Measurements from ENCODE around the gene ELP5. TPM values are rescaled to one million over a fixed set of nuclear protein-coding genes. Genes with fewer than 3 reads are reported as not detected.

Gene ELP5
- total and polyA plus RNA-seq, 7 donors: 28.4 to 70.9 (median 34.3) TPM

DNA sequence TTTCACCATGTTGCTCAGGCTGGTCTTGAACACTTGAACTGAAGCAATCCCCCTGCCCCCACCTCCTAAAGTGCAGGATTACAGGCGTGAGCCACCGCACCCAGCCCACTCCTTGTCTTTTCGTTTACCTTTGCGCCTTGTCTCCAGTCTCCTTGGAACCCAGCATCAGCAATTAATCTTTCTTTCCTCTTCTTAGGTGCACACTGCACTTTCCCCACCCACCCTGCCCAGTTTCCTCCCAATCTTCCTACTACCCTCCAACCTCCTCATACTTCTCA lies 11.7 kb downstream of the ELP5 start:
- TF ChIP-seq, protein P1, sequence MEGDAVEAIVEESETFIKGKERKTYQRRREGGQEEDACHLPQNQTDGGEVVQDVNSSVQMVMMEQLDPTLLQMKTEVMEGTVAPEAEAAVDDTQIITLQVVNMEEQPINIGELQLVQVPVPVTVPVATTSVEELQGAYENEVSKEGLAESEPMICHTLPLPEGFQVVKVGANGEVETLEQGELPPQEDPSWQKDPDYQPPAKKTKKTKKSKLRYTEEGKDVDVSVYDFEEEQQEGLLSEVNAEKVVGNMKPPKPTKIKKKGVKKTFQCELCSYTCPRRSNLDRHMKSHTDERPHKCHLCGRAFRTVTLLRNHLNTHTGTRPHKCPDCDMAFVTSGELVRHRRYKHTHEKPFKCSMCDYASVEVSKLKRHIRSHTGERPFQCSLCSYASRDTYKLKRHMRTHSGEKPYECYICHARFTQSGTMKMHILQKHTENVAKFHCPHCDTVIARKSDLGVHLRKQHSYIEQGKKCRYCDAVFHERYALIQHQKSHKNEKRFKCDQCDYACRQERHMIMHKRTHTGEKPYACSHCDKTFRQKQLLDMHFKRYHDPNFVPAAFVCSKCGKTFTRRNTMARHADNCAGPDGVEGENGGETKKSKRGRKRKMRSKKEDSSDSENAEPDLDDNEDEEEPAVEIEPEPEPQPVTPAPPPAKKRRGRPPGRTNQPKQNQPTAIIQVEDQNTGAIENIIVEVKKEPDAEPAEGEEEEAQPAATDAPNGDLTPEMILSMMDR (IDR thresholded peaks at IDR 0.05): no peak
- TF ChIP-seq EP300 (IDR thresholded peaks at IDR 0.05): no peak
- no peak for TF ChIP-seq POLR2AphosphoS5 (IDR thresholded peaks at IDR 0.05)
- no peak for TF ChIP-seq POLR2A (IDR thresholded peaks at IDR 0.05)
- WGBS, 2 donors: 10 to 37% methylated on average over 4 of the region's 4 CpGs
- Histone ChIP-seq H3K4me1 (peaks cover 0 to 34% (median 25%) of the 10 kb centered on the region in 4 donors), H3K4me3 (peak overlapping the region in 1 of 4 donors; percentile 23), H3K9me3 (no peaks in the 10 kb centered on the region), H3K27me3 (peaks cover 28 to 66% (median 55%) of the 10 kb centered on the region in 3 donors), H3K27ac (no peak overlapping the region), H3K36me3 (peaks cover 0 to 12% (median 4%) of the 10 kb centered on the region in 4 donors)
- no peak for DNase-seq
- intact Hi-C loops (cut with DNase I): loop anchor here (5.0 kb wide), 2 partner anchors 39 to 79 kb away; no protein-coding TSS in a partner anchor

DNA sequence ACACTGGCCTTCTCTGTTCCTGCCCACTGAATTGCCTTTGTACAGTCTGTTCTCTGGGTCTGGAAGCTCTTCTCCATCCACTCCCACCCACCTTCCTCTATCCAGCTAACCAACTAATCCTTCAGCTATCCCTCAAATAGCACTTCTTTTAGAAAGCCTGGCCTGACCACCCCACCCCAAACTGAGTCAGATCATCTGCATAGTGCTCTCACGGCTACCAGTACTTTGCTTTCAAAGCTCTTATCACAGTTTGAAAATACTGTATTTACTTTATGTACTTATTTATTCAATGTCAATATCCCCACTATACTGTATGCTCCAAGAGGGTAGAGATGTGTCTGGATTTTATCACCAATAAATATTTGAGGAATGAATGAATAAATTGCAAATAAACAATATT lies 14.8 kb downstream of the ELP5 start:
- TF ChIP-seq, protein P1 (IDR thresholded peaks at IDR 0.05): no peak
- TF ChIP-seq POLR2A (IDR thresholded peaks at IDR 0.05) (no peak), EP300 (IDR thresholded peaks at IDR 0.05) (no peak)
- Histone ChIP-seq H3K27me3 (peaks cover 15 to 52% (median 39%) of the 10 kb centered on the region in 3 donors), H3K27ac (no peak overlapping the region), H3K4me1 (peaks cover 0 to 18% (median 13%) of the 10 kb centered on the region in 4 donors), H3K36me3 (no peaks in the 10 kb centered on the region), H3K4me3 (no peak overlapping the region), H3K9me3 (no peaks in the 10 kb centered on the region)
- WGBS, 2 donors: 20 to 51% methylated on average over 1 of the region's 1 CpG
- DNase-seq: no peak
- intact Hi-C loops (cut with DNase I): no loop called here

DNA sequence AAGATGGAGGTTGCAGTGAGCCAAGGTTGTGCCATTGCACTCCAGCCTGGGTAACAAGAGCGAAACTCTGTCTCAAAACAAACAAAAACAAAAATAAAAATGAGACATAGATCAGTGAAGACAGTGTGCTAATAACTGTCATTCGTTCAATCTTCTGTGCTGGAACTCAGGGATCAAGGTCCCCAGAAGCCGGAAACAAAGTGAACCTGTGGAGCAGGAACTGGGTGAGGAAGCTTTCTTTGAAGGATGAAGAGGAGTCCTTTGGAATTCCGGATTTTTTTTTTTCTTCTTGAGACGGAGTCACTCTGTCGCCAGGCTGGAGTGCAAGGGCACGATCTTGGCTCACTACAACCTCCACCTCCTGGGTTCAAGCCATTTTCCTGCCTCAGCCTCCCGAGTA lies 27.4 kb downstream of the ELP5 start:
- Histone ChIP-seq H3K9me3 (no peaks in the 10 kb centered on the region), H3K36me3 (peaks cover 3 to 10% (median 5%) of the 10 kb centered on the region in 4 donors), H3K27me3 (no peaks in the 10 kb centered on the region), H3K27ac (no peak overlapping the region), H3K4me1 (peaks cover 0 to 32% (median 25%) of the 10 kb centered on the region in 4 donors), H3K4me3 (no peak overlapping the region)
- intact Hi-C loops (cut with DNase I): no loop called here
- no peak for DNase-seq
- TF ChIP-seq, protein P1 (IDR thresholded peaks at IDR 0.05): no peak
- TF ChIP-seq POLR2AphosphoS5 (IDR thresholded peaks at IDR 0.05): no peak
- no peak for TF ChIP-seq EP300 (IDR thresholded peaks at IDR 0.05)
- no peak for TF ChIP-seq POLR2A (IDR thresholded peaks at IDR 0.05)
- WGBS, 2 donors: 20 to 73% methylated on average over 8 of the region's 8 CpGs

DNA sequence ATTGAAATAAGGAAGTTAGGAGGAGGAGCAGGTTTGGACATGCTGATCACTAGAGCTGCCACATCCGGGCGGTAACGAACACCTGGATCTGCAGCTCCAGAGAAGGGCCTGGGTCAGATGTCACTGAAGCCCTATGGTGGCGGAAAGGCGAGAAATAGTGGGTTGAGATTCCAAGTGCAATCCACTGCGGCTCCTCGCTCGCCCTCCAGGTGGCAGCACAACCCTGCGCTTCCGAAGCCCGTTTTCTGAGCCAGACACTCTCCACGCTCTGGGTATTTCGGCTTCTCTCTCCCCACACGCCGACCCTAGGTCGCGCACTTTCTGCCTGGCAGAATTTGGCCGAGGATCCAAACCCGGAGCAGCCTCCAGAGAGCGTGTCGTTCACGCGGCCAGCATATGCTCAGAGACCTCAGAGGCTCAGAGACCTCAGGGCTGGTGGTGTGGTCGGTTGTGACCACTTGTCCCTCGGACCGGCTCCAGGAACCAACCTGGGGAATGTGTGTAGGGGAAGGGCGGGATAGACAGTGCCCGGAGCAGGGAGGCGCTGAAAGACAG lies 28.6 kb downstream of the ELP5 start:
- Histone ChIP-seq H3K9me3 (no peaks in the 10 kb centered on the region), H3K4me3 (peak overlapping the region; percentile 15 to 83 (median 68)), H3K4me1 (peaks cover 0 to 44% (median 37%) of the 10 kb centered on the region in 4 donors), H3K27me3 (no peaks in the 10 kb centered on the region), H3K36me3 (peaks cover 15 to 21% (median 16%) of the 10 kb centered on the region in 4 donors), H3K27ac (peak overlapping the region; percentile 93 to 98 (median 96))
- WGBS, 2 donors: 0 to 1% methylated on average over 29 of the region's 29 CpGs
- DNase-seq: peak; percentile 91
- TF ChIP-seq POLR2AphosphoS5 (IDR thresholded peaks at IDR 0.05): peak in 2 of 4 donors; percentile 5 to 18
- no peak for TF ChIP-seq POLR2A (IDR thresholded peaks at IDR 0.05)
- TF ChIP-seq, protein P1 (IDR thresholded peaks at IDR 0.05): peak; percentile 88 to 98 (median 94)
- intact Hi-C loops (cut with DNase I): loop anchor here (1.0 to 2.0 kb wide), 3 partner anchors 16 to 72 kb away; partner anchors contain the start of genes ELP5 and KCTD11
